Measurements from ENCODE around the gene SLC25A45.
A peak's percentile ranks its signal among the peaks of the same experiment; 100 is the strongest.
"Not testable (repeated sequence)": the region's sequence is repeated elsewhere in the genome, so short reads cannot be mapped to it uniquely, and the experiment has no call there.

The SLC25A45 gene

DNA sequence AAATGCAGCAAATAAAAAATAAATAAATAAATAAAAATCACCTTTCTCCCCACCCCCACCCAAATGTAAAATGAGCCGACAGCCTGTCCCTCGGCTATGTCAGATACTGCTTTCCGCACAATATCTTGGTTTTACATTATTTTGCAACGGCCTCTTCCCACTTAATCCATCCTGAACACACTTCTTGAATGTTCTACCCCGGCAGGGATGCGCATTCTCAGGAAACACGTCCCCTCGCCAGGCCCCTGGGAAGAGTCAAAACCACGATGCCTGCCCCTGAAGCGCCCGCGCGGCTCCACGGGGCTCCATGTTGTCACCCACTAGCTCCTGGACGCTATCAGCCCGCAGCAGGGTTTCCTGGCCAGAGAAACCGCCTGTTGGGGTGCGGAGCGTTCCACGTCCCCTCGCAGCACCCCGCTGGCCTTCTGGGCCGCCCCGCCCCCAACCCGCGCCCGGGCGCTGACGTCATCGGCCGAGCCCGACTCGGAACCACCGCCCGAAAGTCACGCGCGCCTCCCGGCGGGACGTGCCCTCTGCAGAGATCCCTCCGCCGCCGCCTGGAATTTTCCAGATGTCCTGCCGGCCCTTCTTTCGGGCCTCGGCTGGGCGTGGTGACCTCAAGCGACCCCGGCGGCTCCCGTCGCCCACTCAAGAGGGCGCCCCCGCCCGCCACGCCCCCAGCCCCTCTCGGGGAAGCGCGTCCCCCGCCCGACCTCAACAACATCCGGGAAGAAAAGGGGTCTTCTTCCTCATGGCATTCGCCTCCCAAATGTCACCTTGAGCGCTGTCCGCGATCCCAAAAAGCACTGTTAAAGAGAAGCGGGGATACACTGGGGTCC is 39.6 kb upstream of the SLC25A45 start:
- peak; percentile 77 to 89 for DNase-seq (ENCODE audit: low read depth in 1 of 2, low spot score in 1 of 2)

GRCh38 chr11:65420979-65421793 is 38.7 kb upstream of the SLC25A45 start:
- DNase-seq (ENCODE audit: low read depth in 1 of 2, low spot score in 1 of 2): peak; percentile 68 to 82

DNA sequence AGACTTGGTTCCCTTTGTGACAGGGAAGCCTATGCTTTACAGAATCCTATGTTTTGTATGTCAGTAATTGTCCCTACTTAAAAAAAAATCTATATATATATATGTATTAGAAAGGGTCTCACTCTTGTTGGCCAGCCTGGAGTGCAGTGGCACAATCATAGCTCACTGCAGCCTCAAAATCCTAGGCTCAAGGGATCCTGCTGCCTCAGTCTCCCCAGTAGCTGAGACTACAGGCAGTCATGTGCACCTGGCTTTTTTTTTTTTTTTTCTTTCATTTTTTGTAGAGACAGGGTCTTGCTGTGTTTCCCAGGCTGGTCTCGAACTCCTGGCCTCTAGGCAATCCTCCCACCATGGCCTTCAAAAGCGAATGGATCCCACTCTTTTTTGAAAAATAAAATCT is 38.1 kb upstream of the SLC25A45 start:
- DNase-seq (ENCODE audit: low read depth in 1 of 2, low spot score in 1 of 2): no peak

DNA sequence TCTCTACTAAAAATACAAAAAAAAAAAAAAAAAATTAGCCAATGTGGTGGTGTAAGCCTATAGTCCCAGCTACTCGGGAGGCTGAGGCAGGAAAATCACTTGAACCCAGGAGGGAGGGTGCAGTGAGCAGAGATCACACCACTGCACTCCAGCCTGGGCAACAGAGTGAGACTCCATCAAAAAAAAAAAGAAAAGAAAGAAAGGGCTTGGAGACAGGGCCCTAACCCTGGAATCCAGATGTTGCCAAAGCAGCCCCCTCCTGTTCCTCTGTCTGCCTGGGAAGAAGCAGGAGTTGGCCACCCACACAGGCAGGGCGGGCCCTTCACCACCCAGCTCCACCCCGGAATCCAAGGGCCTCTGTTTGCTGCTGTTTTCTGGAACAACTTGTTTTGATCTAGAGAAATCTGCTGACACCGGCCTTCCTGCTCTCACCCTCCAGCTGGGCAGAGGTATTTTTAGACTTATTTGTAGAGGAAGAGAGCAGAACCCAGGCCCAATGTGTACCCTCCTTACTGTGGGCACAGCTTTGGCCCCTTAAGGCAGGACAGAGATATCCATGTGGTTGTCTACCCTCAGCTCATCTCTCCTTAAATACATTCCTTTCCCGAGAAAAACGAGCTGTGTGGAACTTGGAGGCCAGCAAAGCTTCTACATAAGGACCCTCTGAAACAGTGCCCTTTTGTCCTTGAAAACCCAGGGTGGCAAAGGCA is 37.5 kb upstream of the SLC25A45 start:
- DNase-seq (ENCODE audit: low read depth in 1 of 2, low spot score in 1 of 2): no peak

DNA sequence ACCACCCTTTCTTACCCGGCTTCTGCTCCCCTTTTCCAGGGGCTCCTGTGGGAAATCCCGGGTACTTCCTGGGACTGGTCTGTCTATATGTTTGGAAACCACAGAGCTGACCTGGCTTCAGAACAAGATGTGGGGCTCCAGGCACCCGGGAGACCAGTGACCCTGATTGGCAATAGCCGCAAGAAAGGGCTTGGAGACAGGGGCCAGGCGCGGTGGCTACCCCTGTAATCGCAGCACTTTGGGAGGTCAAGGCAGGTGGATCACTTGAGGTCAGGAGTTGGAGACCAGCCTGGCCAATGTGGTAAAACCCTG is 37.0 kb upstream of the SLC25A45 start:
- DNase-seq (ENCODE audit: low read depth in 1 of 2, low spot score in 1 of 2): no peak

GRCh38 chr11:65418681-65419459 is 36.4 kb upstream of the SLC25A45 start:
- peak in 1 of 2 donors; percentile 76 for DNase-seq (ENCODE audit: low read depth in 1 of 2, low spot score in 1 of 2)

GRCh38 chr11:65418431-65418680 is 35.9 kb upstream of the SLC25A45 start:
- no peak for DNase-seq (ENCODE audit: low read depth in 1 of 2, low spot score in 1 of 2)

DNA sequence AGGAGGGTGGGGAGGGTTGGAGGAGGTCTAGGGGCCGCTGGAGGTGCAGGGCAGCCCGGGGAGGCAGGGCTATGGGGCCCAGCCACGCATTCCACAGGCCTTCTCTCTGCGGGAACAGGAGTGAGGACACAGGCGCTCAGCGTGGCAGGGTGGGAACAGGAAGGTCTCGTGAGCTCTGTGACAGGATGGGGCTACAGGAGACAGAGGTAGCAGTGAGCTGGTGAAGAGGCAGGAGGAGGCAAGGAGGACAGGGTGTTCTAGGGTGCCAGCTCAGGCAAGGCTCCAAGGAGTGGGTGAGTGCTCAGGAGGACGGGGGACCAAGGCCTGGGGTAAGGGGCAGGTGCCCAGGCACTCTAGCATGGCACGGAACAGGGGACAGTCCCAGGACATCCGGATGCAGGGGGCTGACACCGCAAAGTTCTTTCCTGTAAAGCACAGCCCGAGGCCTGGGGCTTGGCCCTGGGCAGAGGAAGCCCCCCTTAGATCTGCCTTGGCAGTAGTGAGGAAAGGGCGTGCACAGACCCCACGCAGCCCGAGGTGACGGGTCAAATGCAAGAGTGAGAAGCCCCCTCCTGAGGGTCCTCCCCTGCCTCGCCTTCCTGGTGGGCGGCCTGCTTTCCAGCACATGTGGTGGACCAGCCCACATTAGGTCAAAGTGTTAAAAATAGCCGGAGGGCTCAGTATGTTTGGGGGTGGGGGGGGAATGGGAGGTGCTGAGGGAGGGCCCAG is 35.4 kb upstream of the SLC25A45 start:
- no peak for DNase-seq (ENCODE audit: low read depth in 1 of 2, low spot score in 1 of 2)

DNA sequence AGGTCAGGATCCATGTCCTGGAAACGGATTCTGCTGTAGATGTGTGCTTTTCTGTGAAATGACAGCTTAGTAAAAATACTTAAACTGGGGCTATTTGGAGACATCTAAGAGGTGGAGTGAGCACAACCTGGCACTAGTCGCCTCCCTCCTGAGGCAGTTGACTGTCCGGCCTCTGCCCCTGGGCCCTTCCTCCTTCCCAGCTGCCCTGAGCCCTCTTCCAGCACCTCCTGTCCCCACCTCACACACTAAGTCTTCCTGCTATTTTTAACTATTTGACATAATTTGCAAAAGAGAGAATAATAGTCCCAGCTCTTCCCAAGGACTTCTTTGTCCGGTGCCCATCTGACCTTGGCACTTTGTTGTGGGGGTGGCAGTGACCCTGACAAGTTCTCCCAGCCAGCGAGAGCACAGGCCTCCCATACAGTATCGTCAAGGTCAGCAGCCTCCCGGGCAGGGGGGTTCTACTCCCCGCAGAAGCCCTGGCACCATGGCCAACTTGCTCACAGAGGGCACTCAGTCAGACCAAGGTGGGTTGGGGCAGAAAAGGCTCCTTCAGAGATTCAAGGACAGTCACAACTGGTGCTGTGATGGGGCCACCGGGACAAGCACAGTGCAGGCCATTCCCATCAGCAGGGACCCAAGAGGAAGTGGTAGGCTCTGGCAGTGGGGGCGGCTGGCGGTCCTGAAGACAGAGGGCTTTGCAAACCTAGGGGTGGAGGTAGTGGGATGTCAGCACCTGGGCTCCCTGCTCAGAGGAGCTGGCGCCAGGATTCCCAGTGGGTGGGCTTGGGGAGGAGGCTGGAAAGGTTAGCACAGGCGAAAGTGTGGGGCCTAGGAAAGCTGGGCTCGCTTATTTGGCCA is 34.6 kb upstream of the SLC25A45 start:
- no peak for DNase-seq (ENCODE audit: low read depth in 1 of 2, low spot score in 1 of 2)

DNA sequence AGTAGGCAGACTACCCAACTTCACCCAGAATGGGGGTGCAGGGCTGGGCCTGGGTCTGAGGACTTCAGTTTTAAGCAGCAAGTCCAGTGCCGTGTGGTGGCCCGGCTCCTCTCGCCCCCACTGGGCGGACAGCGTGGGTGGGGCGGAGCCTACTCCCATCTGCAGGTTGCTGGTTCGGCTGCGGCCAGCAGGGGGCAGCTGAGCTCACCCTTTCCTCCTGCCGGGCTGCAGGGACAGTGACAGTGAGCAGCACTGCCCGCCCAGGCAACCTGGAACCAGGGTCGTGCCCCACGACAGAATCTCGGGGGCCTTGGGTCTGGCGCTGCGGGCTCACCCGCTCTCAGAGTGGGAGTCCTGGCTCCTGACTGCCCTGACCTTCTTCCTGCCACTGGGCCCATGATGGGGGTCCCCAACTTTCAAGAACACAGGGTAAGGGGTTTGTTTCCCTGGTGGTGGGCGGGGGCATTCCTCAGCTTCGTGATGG is 33.9 kb upstream of the SLC25A45 start:
- peak; percentile 88 to 90 for DNase-seq (ENCODE audit: low read depth in 1 of 2, low spot score in 1 of 2)

DNA sequence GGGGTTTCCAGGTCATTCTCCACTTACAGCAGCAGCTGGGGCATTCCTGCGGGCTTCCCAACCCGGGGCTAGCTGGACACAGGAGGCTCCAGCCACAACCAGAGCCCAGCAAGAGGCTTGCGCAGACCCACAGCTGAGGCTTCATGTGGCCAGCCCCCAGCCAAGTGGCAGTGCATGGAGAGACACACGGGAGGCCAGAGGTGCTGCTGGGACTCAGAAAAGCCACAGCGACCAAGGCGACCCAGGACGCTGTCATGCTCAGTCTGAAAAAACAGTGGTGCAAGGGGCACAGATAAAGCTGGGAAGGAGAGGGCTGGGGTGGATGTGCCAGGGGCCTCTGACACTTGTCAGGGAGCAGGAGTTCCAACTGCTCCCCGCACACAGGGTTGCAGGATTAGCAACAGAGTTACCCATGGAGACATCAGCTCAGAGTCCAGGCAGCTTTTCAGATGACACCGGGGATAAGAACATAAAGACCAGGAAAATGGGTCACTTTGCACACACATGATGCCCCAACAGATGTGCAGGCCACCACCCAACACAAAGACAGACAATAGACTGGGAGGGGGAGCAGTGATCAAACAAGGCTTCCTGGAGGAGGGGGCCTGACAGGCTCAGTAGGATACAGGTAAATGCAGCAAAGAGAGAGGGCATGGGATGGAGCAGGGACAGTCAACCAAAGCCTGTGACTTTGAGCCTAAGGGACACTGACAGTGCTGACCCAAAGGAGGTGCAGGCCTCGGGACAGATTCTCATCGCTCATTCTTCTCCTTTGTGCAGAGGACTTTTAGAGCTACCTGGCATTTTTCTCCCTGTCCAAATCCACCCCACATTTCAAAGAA is 33.3 kb upstream of the SLC25A45 start:
- no peak for DNase-seq (ENCODE audit: low read depth in 1 of 2, low spot score in 1 of 2)

GRCh38 chr11:65414776-65415498 is 32.5 kb upstream of the SLC25A45 start:
- DNase-seq (ENCODE audit: low read depth in 1 of 2, low spot score in 1 of 2): no peak

- DNase-seq (ENCODE audit: low read depth in 1 of 2, low spot score in 1 of 2): not testable (repeated sequence)
Observed at GRCh38 chr11:65413077-65413664, 30.7 kb upstream of the SLC25A45 start.

DNA sequence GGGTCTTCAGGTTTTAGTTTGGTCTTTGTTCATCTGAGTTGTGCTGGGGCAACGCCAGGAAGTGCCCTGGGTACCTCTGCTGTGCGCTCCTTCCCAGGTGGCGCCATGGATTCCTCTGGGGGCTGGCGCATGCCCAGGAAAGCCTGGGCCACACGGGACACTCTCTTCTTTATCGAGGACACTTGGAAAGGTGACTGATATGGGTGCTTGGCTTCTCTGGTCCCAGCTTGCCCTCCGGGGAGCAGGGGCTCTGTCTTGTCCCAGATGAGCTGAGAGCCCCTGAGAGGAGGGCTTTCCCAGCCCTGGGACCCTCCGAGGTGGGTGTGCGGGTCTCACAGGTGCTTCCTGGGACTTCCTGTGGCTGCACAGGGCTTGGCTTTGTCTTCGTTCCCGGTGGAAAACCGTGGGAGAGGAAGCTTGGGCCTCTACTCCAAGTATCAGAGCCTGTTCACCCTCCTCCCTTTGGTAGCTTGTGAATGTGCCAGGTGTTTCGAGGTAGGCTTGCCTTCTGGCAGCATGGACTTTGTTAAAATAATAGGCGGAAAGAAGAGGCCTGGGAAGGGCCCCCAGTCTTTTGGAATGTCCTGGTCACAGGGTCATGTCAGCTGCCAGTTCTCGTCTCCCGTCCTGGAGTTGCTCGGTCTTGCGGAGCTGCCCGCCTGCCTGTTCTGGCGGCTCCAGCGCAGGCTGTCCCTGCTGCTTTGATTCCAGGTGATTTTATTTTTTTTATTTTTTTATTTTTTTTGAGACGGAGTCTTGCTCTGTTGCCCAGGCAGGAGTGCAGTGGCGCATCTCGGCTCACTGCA is 30.0 kb upstream of the SLC25A45 start:
- DNase-seq (ENCODE audit: low read depth in 1 of 2, low spot score in 1 of 2): no peak

DNA sequence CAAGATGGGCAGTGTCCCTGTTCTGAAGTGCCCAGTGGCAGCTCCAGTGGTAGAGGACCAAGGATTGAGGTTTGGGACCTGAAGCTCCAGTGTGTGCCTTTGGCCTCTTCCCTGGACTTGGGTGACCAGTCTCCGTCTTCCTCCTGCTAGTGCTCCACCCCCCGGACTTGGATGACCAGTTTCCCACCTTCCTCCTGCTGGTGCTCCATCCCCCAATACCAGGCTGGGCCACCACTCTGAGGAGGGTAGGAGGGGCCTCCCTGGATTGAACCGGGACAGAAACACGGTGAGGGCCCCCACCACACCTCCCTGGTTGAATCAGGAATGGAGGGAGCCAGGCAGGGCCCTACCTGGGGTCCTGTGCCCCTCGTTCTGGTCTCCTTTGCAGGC is 29.2 kb upstream of the SLC25A45 start:
- no peak for DNase-seq (ENCODE audit: low read depth in 1 of 2, low spot score in 1 of 2)

DNA sequence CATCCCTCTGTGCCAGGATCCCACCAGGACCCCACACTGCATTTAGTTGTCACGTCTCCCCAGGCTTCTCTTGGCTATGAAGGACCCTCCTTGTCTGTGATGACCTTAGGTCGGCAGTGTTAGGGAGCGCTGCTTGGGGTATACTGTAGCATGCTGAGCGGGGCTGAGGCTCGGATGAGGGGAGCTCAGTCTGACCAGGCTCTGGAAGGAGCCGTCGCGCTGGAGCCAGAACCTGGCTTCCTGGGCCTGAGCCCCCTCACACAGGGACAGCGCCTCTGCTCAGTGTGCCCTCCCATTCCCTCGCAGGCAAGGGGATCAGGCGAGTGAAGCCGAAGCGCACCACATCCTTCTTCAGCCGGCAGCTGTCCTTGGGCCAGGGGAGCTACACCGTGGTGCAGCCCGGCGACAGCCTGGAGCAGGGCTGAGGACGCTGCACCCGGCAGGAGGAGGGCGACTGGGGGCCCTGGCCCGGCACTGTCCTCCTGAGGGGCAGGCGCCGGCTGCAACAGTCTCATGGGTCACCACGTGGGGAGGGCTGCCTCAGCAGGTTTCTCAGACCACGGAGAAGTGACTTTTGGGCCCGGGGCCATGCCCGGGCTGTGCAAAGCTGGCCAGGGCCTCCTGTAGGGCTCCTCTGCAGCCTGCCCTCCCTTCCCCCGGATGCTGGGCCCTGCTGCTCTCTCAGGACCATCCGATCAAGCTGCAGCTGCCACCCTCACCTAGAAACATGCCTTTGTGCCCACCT is 28.7 kb upstream of the SLC25A45 start:
- DNase-seq (ENCODE audit: low read depth in 1 of 2, low spot score in 1 of 2): no peak
